A673 (cell line): ENCODE data around the gene CDKAL1.

Experiments used
- EZH2 ChIP-seq: fragments of 200-600 bp; sonication (generic); IDR thresholded peaks from 2 replicates; pipeline ENCODE4 v1.6.1; 2017; ENCODE audit warnings: borderline replicate concordance, low read depth, mild to moderate bottlenecking, mixed read lengths, antibody characterized with exemption, low read length; ENCODE audit not compliant: poor library complexity, severe bottlenecking
- TF ChIP-seq, protein P1 (sequence below): fragments of 300-800, 200-600 bp; sonication (generic); conservative IDR thresholded peaks from 2 replicates; pipeline ENCODE4 v1.5.1; 2017; ENCODE audit warnings: low read depth, mild to moderate bottlenecking, antibody characterized with exemption, low read length, moderate library complexity, mixed read lengths

GRCh38 chr6:20574355-20574754 is 40.1 kb downstream of the CDKAL1 start:
- TF ChIP-seq, protein P1, sequence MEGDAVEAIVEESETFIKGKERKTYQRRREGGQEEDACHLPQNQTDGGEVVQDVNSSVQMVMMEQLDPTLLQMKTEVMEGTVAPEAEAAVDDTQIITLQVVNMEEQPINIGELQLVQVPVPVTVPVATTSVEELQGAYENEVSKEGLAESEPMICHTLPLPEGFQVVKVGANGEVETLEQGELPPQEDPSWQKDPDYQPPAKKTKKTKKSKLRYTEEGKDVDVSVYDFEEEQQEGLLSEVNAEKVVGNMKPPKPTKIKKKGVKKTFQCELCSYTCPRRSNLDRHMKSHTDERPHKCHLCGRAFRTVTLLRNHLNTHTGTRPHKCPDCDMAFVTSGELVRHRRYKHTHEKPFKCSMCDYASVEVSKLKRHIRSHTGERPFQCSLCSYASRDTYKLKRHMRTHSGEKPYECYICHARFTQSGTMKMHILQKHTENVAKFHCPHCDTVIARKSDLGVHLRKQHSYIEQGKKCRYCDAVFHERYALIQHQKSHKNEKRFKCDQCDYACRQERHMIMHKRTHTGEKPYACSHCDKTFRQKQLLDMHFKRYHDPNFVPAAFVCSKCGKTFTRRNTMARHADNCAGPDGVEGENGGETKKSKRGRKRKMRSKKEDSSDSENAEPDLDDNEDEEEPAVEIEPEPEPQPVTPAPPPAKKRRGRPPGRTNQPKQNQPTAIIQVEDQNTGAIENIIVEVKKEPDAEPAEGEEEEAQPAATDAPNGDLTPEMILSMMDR = no peak
- no peak for TF ChIP-seq EZH2
